ENCODE results near the gene SLC25A20.
"Not testable (repeated sequence)": the region's sequence is repeated elsewhere in the genome, so short reads cannot be mapped to it uniquely, and the experiment has no call there.

Gene SLC25A20

DNA sequence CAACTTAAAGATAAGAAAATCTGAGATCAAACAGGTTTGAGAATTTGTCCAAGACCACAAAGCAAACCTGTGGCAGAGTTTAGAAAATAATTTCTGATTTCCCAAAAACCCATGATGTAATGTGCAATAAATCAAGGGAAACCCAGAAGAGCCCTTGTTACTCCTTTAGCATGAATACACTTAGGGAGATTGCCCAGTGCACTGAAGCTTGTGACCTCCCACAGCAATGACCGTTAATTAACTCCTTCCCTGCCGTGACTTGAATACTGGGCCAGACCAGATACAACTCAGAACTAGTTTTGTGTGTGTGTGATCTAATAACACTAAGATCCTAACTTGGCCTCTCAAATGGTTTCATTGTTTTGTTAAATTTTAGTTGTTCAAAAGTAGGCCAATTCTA lies 53.5 kb downstream of the SLC25A20 start:
- DNase-seq = no peak

DNA sequence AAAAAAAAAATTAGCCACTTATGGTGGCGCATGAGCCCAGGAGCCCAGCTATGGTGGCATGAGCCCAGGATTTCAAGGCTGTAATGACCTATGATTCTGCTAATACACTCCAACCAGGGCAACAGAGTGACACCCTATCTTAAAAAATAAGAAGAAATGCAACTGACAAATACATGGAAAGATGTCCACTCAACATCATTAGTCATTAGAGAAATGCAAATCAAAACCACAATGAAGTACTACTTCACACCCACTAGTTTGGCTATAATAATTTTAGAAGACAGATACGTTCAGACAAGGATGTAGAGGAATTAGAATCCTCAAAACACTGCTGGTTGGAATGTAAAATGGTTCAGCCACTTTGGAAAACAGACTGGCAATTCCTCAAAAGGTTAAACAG lies 61.5 kb downstream of the SLC25A20 start:
- no peak for DNase-seq

DNA sequence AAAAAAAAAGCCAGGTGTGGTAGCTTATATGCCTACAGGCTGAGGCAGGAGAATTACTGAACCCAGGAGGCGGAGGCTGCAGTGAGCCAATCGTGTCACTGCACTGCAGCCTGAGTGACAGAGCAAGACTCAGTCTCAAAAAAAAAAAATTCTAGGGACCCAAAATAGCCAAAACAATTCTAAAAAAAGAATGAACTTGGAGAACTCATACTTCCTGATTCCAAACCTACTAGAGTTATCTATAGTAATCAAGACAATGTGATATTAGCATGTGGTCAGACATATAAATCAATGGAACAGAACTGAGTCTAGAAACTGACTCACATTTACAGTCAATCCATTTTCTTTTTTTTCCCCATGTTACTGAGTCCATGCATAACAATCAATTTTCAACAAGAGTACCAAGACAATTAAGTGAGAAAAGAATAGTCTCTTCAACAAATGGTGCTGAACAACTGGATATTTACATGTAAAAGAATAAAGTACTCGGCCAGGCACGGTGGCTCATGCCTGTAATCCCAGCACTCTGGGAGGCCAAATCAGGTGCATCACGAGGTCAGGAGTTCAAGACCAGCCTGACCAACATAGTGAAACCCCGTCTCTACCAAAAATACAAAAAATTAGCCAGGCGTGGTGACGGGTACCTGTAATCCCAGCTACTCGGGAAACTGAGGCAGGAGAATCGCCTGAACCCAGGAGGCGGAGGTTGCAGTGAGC lies 62.9 kb downstream of the SLC25A20 start:
- no peak for DNase-seq

DNA sequence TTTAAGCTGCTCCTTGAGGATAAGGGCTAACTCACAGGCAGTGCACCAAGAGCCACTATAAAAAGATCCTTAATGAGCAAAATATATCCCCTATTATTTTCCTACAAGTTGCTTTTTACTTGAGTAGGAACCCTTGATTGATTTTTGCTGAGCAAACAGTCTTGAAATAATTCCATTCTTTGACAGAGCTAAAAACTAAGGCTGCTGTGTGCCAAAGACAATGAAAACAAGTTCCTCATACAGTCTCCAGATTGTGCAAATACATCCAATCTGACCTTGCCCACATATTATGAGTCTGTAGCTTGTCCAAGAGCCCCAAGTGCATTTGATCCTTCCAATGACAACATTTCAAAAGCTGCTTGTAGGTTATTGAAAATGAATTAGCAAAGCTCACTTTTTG lies 66.0 kb downstream of the SLC25A20 start:
- no peak for DNase-seq

DNA sequence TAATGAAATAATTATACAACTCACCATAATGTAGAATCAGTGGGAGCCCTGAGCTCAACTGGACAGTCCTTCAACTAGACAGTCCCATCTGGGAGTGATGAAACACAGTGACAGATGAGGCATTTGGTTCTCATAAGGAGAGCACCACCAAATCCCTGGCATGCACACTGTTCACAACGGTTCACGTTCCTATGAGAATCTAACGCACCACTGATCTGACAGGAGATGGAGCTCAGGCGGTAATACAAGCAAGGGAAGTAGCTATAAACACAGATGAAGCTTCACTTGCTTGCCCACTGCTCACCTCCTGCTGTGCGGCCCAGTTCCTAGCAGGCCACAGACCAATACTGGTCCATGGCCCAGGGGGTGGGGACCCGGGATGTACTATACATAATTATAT lies 68.0 kb downstream of the SLC25A20 start:
- DNase-seq = no peak

DNA sequence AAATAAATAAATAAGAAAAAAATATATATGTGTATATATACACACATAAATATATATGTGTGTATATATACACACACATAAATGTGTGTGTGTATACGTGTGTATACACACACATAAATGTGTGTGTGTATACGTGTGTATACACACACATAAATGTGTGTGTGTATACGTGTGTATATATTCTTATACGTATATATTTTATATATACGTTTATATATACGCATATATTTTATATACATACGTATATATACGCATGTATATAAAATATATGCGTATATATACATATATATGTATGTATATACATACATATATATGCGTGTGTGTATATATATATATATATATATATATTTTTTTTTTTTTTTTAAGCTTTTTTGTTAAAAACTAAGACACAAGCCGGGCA lies 69.2 kb downstream of the SLC25A20 start:
- not testable (repeated sequence) for DNase-seq

DNA sequence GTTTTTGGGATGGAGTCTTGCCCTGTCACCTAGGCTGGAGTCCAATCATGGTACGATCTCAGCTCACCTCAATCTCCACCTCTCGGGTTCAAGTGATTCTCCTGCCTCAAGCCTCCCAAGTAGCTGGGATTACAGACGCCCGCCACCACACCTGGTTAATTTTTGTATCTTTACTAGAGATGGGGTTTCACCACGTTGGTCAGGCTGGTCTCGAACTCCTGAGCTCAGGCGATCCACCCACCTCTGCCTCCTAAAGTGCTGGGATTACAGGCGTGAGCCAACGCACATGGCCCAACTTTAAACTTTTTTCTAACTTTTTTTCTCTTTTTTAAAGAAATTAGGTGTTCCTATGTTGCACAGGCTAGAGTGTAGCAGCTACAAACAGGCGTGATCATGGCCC lies 70.8 kb downstream of the SLC25A20 start:
- DNase-seq = not testable (repeated sequence)

DNA sequence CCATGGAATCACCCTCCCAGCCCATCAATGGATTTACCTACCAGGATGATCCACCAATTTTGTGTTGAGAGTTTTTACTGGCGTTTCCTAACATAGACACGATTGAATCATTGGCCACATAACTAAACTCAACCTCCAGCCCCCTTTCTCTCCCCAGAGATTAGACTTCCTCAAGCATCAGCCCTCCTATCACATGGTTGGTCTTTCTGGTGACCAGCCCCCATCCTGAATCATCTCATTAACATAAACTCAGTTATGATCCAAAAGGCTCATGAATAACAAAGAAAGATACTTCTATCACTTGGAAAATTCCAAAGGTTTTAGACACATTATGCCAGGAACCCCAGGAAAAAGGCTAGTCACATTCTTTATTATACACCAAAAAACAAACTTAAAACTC lies 72.2 kb downstream of the SLC25A20 start:
- DNase-seq = no peak

DNA sequence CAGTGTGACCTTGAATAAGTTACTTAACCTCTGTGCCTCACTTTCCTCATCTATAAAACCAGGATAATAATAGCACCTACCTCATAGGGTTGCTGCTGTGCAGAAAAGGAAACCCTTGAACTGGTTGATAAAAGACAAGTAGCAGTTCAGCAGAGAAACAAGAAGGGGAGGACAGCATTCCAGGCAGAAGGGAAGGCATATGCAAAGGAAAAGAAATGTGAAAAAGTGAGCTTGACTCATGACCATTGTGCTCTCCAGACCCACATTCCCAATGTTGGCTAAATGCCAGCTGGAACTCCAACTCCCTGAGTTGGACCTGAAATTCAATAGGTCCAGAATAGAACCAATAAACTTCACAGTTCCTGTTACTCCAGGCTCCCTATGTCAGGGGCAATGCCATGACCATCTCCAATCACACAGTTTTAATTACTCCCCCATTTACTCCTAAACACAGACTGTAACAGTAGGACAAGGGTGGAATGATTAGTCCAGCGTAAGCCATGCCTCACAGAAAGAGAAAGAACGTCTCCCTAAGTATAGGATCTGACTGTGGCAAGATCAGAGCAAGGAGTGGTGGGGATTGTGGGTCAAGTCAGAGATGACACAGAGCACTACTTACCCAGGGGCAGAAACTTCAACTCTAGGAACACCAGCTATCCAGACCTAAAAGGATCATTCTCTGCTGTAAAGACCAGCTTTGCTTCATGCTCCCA lies 77.9 kb downstream of the SLC25A20 start:
- no peak for DNase-seq

DNA sequence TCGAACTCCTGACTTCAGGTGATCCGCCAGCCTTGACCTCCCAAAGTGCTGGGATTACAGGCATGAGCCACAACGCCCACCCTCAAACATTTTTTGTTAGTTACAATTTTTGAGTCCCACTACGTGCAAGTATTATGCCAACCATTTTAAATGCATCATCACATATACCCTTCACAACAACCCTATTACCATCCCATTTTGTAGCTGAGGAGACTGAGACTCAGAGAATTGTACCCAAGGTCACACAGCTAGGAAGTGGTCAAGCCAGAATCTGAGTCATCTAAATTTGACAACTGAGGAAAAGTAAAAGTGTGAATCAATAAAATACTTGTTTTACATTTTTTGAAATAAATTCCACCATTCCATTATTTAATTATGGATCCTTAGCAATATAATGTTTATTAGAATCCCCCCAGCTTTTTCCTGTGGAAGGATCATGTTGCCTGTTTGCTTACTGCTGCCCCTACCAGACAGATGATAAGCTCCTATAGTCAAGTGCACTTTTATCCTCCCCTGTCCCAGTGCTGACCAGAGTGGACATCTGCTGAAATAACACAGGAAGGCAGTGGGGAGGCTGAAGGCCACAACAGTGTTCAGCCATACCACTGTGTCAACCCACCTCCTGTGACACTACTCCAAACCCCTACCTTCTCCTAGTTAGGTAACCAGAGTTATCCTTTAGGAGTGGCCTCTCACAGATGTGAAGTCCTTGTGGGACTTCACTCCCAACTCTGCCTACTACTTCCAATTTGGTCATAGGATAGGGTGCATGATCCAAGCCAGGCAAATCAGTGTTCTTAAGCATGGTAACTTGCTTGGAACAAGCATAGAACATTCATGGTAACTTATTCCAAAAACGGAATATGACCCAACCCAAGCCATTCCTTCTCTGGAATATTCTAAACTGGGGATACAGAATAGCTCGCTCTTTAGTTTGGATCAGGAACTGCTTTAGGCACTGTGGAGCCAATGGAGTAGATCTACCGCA lies 79.2 kb downstream of the SLC25A20 start:
- DNase-seq = no peak

DNA sequence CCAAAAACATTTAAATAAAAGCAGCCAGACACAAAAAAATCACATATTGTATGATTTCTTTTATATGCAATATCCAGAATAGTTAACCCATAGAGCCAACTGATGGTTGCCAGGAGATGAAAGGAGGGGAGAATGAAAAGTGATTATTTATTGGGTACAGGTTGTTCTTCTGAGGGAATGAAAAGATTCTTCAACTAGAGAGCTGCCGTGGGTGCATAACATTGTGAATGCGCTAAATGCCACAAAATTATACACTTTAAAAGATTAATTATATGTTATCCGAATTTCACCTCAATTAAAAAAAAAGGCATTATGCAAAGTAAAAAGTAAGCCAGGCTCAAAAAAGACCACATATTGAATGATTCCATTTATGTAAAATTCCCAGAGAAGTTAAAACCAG lies 87.2 kb downstream of the SLC25A20 start:
- no peak for DNase-seq

All from hematopoietic multipotent progenitor cell treated with erythropoietin and hydrocortisone succinate and interleukin-3 and kit ligand, for 8 days (in vitro differentiated cells).